HG03135 (cell line): ENCODE measurements around the gene VEZF1.
A peak's percentile ranks its signal among the peaks of the same experiment; 100 is the strongest.
"Not testable (repeated sequence)": the region's sequence is repeated elsewhere in the genome, so short reads cannot be mapped to it uniquely, and the experiment has no call there.

Experiments used
- ATAC-seq: cut with Tn5 transposase; IDR thresholded peaks from one replicate; pipeline ENCODE4 v1.9.1; 2021; ENCODE audit warnings: mild to moderate bottlenecking, moderate library complexity; ENCODE audit not compliant: unreplicated experiment

The VEZF1 gene

DNA sequence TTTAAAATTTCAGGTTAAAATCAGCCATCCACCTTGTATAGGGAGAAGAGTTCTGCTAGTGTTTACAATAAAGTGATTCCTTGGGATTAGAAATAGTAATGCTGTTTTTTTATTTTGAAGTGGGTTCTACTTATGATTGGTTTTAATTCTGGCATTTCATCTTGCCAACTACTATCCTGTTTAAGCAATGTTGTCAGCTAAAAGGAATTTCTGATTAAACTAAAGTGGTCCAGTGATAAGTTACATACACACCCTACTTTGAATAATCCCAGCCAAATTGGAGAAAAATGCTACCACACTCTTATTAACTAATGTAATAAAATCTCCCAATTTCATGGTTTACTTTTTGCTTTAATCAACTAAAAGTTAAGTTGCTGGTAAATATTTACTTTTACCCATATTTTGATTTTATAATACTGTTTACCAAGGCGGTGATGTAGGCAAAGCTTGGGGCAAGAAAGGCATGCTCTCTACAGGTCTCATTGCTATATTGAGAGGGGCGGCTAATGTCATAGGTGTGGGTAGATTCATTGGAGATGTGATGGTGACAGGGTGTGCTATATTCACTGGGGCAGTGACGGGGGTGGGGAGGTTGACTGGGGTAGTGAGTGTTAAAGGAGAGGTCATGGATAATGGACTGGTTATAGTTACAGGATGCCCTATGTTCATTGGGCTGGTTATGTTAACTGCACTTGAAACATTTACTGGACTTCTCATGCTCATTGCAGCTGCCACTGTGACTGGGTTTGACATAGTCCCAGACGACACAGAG lies 13.8 kb downstream of the VEZF1 start:
- not testable (repeated sequence) for ATAC-seq

DNA sequence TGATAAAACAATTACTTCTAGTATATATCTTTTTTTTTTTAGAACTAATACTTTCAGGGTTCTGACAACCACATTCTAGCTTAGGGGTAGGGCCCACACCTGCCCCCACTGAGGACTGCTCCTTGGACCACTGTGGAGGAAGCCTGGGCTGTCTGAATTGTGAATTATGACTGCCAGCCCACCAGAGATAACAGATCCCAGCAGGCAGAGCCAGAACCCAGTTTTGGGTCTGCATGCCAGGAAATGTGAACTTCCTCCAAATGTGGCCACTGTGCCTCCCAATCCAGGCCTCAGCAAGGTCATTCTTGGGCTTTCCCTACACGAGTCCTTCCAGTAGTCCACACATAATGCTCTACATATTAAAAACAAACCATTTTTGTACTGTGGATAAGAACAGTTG lies 15.9 kb downstream of the VEZF1 start:
- no peak for ATAC-seq

DNA sequence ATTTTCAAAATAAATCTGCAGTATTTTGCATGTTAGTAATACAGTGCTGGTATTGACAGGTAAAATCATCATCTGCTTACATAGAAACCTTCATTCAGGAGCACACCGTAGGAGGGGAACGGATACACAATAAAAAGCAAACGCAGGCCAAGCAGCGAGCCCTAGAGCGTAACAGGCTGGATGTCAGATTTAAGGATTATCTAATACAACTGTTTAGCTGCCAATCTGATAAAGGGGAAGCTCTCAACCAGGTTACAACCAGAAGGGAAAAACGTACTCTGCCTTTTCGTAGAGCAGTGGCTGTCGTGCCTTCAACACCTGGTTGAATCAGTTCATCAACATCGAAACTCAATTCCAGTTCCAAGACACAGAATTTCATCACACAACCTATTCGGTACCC lies 16.5 kb downstream of the VEZF1 start:
- no peak for ATAC-seq

DNA sequence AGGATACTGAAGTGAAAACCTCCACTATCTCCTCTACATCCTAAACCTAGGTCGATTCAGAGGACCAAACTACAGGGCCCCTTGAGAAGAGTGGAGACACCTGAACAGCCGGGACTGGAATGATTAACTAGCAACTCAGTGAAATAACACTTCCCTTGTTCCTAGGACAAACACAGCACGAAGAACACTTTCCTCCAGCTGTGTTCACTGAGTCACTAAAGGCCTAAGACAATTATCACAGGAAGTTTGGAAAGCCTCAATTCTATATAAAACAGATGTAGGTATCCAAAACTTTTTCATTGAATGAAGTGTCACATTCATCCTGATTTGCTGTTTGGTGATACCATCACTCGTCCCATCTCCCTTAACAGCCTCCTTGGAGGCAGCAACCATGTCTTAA lies 17.3 kb downstream of the VEZF1 start:
- ATAC-seq: no peak

DNA sequence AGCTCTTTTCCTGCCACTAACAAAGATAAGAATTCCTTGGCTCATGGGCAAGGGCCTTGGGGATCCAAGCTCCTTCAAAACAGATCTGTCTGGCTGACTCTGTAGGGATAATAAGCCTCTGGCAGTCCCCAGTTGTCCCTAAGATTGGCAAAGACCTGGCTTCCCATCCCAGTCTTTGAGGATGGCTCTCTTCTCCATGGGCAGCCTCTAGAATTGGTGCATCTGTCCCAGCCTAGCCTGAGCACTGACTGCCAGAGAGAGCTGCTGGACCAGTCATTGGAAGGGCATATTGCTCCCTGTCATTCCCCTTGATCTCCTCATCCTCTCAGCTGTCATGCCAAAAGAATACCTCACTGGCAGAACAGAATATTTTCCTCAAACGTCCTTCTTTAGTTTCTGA lies 19.6 kb downstream of the VEZF1 start:
- ATAC-seq: no peak

DNA sequence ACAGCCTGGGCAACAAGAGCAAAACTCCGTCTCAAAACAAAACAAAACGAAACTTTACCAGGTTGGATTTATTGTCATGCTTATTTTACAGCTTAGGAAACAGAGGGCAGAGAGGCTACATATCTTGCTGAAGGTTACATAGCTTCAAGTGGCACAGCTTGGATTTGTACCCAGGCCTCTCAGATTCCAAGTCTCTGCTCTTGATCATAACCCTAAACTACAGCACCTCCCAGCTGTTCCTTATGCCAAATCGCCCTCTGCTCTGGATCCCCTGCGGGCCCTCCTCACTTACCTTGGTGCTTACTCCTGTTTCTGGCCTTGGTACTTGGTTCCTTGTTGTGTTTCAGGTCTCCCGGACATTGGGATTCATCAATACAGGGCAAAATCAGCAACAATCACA lies 21.2 kb downstream of the VEZF1 start:
- no peak for ATAC-seq

DNA sequence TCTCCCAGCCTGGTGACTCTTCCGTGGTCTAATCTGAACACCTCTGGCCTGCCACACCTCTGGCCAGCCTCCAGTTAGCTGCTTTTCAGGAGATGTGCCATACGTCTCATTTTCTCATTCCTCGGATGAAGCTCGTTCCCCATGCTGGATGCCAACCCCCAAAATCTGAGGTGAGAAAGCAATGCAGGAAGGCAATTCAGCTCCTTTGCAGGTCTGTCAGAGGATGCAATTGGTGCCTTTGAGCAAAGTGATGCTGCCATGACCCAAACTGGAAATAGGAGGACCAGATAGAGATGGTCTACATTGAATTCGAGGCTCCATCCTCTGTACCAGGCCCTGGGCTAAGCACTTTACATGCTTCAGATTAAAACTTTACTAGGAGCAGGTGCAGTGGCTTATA lies 21.8 kb downstream of the VEZF1 start:
- no peak for ATAC-seq

DNA sequence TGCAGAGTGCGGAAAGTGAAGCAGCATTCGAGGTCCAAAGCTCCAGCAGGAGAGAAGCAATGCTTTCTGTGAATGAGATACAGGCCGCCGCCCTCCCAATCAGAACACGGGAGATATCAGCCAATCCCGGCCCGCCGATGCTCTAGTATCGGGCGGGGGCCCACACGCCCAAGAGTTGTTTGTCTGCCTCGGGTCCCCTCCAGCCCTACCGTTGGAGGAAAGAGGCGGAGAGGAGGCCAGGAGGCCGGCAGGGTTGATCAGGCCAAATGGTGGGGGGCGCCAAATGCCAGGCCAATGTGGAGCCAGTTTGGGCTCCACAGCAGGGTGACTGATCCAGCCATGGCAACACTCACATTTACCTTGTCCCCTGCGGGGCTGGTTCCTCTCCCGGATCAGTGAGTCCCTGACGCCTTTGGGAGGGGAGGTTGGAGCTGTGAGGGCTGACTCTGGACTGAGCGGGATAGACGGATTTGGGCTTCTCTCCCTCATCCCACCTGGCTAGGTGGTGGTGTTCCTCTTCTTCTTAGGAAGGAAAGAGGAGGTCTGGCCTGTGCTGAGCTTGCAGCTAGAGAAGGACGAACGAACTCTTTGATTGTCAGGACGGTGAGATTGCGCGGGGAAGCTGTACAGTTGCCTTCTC lies 22.4 kb downstream of the VEZF1 start:
- no peak for ATAC-seq

DNA sequence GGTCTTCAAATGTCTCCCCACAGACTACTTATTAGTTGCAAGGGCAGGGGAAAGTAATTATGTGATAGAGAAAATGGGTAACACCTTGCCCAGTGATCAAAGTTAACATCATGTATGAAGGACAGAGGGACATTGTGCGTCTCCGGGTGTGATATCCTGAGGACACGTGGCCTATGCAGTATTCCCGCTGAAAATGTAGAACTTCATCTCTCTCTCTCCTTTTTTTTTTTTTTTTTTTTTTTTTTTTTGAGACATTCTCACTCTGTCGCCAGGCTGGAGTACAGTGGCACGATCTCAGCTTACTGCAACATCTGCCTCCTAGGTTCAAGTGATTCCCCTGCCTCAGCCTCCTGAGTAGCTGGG lies 24.9 kb downstream of the VEZF1 start:
- no peak for ATAC-seq

DNA sequence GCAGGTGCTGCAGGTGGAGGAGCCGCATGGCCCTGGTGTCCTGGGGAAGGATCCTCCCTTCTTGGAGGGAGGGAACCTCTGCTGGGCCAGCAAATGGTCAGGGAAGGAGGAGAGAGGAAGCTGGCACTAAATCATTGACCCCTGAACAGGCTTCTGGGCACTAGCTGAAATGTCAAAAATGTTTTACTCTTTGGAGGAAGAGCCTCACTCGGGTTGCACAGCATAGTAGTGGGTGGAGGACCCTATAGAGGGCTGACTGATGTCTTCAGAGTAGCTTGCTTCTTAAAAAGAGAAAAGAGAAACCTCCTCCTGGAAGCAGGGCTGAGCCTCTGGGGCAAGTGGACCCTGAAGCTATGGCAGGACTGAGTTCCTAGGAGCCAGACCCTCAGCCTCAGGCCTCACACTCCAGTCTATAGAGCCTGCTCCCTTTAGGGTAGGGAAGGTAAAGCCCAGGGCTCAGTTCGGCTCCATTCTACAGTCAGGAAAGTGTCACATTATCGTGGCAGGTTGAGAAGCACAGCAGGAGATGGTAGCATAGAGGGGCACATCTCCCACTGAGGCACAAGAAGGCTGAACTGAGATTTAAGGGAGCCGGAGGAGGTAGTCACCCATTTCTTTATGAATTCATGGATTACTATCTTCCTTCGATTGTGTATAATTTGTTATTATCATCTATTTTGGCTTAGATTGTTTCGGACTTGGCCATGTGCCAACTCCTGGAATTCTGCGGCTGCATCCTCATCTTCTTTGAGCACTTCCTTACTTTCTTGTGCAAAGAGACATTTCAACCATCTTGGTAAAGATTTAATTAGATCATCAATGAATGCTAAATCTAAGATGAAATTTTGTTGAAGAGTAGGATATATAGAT lies 25.5 kb downstream of the VEZF1 start:
- no peak for ATAC-seq

DNA sequence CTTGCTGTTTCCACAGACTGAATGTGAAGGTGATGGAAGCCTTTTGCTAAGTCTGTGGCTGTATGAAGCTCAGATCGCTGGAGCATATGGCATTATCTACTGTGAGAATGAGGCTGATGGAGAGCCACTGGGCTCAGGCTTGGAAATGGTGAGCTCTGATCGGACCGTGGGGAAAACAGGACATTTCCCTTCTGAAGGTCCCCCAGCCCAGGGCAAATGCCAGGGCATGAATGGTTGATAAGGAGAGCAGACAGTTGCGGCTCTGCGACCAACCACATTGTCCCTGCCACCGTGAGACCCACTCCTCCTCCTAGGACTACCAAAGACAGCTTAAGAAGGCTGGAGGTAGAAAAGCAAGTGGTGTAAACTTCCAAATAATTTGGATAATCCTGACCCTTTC lies 28.1 kb downstream of the VEZF1 start:
- no peak for ATAC-seq

DNA sequence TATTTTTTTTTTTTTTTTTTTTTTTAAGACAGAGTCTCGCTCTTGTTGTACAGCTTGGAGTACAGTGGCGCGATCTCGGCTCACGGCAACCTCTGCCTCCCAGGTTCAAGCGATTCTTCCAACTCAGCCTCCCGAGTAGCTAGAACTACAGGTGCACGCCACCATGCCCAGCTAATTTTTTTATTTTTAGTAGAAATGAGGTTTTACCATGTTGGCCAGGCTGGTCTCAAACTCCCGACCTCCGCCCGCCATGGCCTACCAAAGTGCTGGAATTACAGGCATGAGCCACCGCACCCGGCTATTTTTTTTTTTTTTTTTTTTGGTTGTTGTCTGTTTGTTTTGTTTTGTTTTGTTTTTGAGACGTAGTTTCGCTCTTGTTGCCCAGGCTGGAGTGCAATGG lies 29.7 kb downstream of the VEZF1 start:
- ATAC-seq: not testable (repeated sequence)

DNA sequence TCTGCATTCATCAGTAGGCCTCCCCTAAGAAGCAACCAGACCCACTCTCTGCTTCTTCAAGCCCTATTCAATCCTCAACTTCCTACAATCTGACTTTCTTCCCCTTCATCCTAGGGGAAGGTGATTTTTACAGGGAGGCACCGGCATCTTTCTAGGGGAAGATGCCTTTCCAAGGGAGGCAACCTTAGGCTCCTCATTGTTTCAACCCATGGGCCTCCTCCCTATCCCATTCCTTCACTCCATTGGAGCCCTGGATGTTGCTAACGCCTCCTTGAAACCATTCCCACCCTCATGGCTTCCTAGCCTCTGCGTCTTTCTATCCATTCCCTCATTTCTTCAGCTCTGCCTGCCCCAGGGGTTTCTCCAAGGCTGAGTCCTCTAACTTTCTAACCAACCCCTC lies 30.2 kb downstream of the VEZF1 start:
- ATAC-seq: no peak

DNA sequence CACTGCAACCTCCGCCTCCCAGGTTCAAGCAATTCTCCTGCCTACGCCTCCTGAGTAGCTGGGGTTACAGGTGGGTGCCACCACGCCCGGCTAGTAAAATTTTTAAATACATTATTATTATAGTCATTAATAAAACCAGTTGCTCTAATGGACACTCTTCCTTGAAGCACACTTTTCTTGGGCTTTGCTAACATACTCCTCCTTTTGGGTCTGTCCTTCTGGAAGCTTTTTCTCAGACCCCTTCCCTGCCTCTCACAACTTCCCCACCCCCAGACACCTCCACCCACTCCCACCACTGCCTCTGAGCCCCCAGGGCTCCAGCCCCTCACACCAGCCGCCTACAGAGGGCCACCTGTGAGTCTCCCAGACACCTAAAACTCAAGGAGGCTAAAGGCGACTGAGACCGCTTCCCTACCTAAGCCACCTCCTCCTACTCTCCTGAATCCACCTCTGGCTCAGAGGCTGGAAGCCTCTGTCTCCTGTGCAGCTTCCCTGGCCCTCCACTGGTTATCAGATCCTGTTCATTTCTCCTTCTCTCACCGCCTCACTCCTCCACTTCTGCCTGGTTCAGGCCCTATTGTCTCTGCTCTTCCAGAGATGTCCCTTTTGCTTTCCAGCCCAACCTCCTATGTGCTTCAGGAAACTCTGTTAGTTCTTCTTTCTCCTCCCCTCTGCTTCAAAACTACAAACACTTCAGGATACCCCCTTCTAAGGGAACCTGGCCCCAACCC lies 30.8 kb downstream of the VEZF1 start:
- no peak for ATAC-seq

DNA sequence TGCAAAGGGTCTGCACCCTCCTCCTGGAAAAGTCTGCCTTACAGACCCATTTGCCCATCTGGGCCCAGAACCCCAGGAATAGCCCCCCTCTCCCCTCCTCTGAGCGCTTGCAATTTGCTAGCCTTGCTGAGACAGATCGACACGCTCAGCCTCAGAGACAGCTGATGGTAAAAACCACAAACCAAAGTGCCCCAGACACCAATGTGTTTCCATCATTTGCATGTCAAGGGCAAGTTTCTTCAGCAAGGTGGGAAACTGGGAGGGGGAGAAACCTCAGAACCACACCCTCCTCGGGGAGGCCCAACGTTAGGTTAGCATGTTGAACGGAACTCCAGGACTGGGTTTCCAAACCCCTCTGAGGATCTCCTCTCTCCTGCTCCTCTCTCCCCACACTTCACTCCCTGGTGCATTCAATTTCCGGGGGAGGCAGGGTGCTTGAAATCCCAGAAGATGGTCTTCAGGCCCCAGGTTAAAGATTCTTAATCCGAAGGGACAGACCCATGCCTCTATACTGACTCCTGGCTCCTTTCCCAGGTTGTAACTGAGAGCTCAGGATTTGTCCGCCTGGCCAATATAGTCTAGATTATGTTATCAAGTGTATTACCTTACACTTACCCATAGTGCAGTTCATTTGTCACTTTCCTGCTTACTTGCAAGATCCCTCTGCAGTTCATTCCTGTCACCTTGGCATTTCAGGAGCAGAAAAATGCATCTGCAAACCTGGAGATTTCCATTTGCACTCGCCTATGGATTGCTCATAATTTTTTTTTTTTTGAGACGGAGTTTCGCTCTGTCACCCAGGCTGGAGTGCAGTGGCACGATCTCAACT lies 31.5 kb downstream of the VEZF1 start:
- ATAC-seq: peak; percentile 55

DNA sequence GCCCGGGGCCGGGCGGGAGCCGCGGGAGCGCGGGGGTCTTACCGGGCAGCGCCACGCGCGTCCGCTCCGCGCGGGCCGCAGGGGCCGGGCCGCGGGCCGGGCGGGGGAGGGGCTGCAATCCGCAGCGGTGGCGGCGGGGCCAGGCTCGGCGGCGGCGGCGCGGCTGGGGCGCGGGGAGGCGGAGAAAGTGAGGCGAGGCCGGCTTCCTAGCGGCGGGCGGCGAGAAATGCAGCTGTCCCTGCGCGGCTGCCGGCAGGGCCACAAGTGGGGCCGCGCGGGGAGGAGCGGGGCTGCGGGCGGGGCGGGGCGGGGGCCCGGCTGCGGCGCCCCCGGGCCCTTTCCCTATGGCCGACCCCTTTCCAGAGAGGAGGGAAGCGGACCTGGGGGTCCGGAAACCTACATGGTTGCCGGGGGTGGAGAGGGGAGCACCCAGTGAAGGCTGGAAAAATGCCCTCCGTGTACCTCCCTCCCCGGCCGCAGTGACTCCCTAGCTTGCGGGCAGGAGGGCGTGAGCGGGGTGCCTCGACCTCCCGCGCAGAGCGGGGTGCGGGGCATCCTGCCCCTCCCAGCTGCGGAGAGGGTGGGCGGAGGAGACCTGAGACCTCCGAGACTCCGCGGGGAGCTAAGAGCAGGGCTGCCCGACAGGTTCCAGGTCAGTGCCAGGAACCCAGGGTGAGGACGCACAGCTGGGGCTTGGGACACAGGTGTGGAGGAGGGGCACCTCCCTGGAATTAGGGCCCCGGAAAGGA lies 32.7 kb downstream of the VEZF1 start, which contains the start of gene CUEDC1:
Gene CUEDC1 (minus strand): TSS at position 230 of the 749 bp plus-strand sequence. CDS start 69,848 bp downstream, outside the sequence.
- no peak for ATAC-seq

DNA sequence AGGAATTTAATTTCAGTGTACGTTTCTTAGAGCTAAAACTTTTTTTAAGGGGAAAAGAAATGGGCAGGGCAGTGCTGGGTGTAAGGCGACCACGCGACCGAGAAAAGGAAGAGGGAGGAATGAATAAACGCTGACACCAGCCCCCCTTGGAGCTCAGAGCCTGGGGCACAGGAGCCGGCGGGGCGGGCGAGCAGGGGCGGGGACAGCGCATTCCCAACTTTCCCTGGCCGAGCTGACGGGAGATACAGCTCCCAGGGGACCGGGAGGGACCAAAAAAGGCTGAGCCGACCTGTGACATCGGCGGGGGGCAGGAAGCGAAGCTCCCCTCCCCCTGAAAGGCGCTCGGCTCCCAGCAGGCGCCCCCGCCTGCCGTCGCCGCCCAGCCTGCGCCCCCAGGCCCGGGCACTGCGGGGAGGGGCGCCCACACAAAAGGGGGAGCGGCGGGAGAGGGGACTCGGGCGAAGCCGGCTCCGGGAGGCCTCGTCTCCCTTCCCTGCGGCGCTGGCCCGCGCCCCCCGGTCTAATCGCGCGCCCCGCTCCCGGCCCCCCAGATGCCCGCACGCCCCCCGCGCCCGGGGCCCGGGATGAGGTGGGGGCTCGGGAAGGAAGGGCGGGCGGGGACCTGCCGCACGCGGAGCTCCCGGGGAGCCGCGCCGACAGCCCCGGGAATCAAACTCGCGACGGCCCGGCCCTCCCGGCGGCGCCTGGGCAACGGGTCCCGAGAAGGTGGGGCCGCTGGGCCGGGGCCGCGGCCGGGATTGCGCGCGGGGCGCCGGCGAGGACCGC lies 33.5 kb downstream of the VEZF1 start:
- no peak for ATAC-seq

DNA sequence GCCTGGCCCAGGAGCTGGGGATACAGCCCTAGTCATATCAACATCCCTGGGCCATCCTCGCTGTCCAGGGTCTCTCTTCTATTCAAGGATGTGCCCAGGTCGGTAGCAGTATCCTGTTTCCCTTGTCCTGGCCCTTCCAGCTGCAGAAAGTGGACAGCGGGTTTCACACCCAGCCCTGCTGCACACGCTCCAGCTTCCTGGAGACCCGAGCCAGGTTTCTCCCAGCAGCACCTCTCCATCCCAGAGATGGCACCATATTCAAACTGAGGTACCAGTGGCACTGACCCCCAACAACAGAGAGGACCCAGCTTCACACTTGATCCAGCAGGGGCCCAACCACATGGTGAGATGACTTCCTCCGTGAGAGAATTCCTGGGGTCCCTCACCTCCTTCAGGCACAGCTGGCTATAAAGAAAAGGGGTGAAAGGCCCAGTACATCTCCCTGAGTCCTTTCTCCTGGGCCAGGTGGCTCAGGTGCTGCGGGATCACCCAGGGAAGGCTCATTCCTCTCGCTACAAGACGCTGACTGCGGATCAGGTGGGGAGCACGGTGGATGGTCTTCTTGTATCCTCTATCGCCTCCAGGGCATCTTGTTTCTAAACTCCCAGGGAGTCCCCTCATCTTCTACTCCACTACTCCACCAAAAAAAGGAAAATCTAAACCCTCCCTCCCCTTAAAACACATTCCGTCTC lies 34.2 kb downstream of the VEZF1 start:
- no peak for ATAC-seq
